GM12872 (cell line): ENCODE results near the gene EYA2.

Source experiments
- CTCF ChIP-seq: IDR thresholded peaks from 3 replicates; pipeline ENCODE4 v1.5.1; 2011; ENCODE audit warnings: low read depth, mild to moderate bottlenecking, low read length, moderate library complexity; ENCODE audit not compliant: insufficient read depth

The EYA2 gene

DNA sequence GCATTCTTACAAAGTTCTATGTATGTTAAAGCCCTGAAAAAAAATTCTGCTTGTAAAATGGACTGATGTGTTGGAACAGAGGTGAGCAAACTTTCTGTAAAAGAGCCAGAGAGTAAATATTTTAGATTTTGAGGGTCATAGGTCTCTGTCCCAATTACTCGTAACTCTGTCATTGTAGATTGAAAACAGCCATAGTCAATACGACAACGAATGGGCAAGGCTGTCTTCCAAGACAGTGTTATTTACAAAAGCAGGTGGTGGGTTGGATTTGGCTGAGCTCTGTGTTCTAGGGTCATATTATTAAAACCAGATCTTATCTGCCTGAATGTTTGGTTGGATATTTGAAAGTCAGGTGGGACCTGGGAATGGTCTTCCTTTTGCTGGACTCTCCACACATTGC is 135.2 kb downstream of the EYA2 start:
- no peak for TF ChIP-seq CTCF

DNA sequence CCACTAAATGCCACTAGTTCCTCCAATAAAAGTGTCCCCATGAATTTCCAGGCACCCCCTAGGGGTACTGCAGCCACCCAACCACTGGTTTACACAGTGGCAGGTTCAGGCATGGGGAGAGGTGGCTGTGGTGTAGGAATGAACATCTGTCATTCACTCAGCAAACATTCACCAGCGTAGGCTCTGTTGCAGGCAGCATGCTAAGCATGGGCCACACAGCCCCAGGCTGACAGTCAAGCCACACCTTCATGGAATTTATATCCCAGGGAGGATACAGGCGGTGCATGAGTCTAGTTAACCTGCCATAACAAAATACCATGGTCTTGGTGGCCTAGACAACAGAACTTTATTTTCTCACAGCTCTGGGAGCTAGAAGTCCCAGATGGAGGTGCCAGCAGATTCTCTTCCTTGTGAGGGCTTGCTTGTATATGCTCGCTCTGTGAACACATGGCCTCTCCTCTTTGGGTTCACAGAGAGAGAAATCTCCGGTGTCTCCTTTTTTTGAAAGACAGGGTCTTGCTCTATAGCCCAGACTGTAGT is 135.7 kb downstream of the EYA2 start:
- no peak for TF ChIP-seq CTCF

DNA sequence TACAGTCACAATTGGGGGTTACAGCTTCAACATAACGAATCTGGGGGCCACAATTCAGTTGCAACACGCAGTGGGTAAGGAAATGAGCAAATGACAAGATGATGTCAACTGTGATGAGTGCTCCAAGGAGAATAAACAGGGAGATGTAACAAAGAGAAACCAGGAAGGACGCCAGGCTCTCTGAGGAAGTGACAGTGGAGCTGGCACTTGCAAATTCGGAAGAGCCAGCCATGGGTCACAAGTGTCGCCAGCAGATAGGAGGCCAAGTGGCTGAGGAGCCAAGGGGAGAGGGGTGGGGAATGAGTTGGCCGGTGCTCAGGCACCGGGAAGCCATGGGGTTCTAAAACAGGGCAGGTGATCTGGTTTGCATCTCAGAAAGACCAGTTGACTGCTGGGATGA is 136.4 kb downstream of the EYA2 start:
- no peak for TF ChIP-seq CTCF

- TF ChIP-seq CTCF = no peak
These were observed 137.2 kb downstream of the EYA2 start for GRCh38 chr20:47031821-47032220.

DNA sequence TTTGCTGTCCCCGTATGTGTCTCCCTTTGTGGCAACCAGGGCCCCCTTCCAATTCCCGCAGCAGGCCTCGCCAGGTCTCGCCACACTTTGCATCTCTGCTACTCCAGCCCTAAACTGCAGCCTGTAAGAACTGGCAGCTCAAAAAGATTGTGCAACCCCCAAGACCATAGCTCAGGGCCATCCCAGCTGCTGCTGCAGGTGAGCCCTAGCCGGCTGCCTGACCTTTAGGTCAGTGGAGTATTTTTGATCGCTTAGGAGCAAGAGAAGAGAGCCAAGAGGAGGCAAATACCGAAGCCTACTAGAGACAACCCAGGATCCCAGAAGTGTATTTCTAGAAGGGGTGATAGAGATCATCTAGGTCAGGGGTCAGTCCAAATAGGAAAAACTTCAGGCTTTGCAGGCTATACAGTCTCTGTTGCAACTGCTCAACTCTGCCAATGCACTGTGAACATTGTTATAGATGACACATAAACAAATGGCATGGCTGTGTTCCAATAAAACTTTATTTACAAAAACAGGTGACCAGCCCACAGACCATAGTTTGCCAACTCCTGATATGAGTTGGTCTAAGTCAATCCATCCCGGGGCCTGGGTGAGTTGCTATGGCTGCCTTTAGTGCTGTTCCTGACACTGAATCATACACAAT is 138.4 kb downstream of the EYA2 start:
- no peak for TF ChIP-seq CTCF

- no peak for TF ChIP-seq CTCF
These were observed 139.0 kb downstream of the EYA2 start for GRCh38 chr20:47033665-47034064.

DNA sequence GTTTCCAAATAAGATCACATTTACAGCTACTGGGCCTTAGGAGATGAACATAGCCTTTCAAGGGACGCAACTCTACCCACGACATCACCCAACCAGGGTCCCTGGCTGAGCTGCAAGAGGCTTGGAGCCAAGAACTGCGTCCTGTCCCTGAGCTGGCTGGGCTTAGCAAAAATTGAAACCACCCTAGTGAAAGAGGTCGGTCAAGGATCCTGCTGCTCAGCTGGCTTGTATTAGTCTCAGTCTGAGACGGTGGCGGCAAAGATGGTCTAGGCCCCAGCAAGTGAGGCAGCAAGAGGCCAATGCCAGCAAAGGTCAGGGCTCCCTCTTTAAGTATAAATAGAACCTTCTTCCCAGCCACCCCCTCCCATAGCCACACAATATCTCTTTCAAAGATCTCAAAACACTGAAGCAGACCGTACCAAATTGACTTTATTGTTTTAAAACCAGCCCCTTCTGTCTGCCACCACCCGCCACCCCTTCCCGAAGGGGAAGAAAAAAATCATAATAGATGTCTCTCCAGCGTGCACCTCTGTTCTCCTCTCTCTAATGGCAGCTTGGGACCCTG is 140.5 kb downstream of the EYA2 start:
- TF ChIP-seq CTCF = no peak
